IPS-15b (cell line): ENCODE measurements around the gene TRPM7.
"Not testable (repeated sequence)": the region's sequence is repeated elsewhere in the genome, so short reads cannot be mapped to it uniquely, and the experiment has no call there.

Experiments used
- H3K27me3 ChIP-seq: one replicate; pipeline ENCODE4 v1.6.1; 2013; ENCODE audit warnings: low read length; ENCODE audit not compliant: control insufficient read depth, insufficient read depth
- H3K36me3 ChIP-seq: one replicate; pipeline ENCODE4 v1.6.1; 2013; ENCODE audit warnings: low read length; ENCODE audit not compliant: control insufficient read depth, insufficient read depth
- H3K4me1 ChIP-seq: one replicate; pipeline ENCODE4 v1.6.1; 2013; ENCODE audit warnings: mild to moderate bottlenecking, low read length; ENCODE audit not compliant: control insufficient read depth, insufficient read depth
- H3K4me3 ChIP-seq: one replicate; pipeline ENCODE4 v1.5.1; 2013; ENCODE audit warnings: low read depth, low read length
- H3K9ac ChIP-seq: one replicate; pipeline ENCODE4 v1.6.1; 2013; ENCODE audit warnings: low read depth, mild to moderate bottlenecking, low read length
- H3K9me3 ChIP-seq: one replicate; pipeline ENCODE4 v1.6.1; 2013; ENCODE audit warnings: mild to moderate bottlenecking, low read length; ENCODE audit not compliant: control insufficient read depth, insufficient read depth

TRPM7 gene

DNA sequence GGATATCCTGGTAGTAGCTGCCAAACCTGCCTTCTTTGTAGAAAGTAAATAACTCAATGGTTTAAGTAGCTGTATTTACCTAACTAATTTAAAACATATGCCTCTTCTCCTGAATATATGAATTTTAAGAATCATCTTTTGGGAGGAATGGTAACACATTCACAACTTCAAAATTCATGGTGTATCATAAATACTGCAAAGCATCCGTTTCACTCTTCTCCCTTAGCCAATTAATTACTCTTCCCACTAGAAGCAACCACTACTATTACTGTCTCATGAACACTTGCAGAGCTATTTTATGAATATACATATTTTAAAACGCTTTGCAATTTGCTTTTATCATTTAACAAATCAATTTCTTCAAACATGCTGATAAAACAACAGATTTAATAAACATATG is 81.1 kb downstream of the TRPM7 start:
- H3K4me1 ChIP-seq = no peaks in the 10 kb centered on the region
- no peaks in the 10 kb centered on the region for H3K36me3 ChIP-seq
- no peaks in the 10 kb centered on the region for H3K27me3 ChIP-seq
- no peak overlapping the region for H3K4me3 ChIP-seq
- H3K9ac ChIP-seq = no peak overlapping the region
- H3K9me3 ChIP-seq = no peaks in the 10 kb centered on the region

DNA sequence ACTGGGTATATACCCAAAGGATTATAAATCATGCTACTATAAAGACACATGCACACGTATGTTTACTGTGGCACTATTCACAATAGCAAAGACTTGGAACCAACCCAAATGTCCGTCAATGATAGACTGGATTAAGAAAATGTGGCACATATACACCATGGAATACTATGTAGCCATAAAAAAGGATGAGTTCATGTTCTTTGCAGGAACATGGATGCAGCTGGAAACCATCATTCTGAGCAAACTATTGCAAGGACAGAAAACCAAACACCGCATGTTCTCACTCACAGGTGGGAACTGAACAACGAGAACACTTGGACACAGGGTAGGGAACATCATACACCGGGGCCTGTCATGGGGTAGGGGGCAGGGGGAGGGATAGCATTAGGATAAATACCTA is 84.6 kb downstream of the TRPM7 start:
- not testable (repeated sequence) for H3K9ac ChIP-seq, H3K4me3 ChIP-seq, H3K27me3 ChIP-seq, H3K9me3 ChIP-seq, H3K4me1 ChIP-seq, H3K36me3 ChIP-seq

GRCh38 chr15:50594311-50594710 is 92.3 kb downstream of the TRPM7 start:
- H3K4me3 ChIP-seq = no peak overlapping the region
- H3K36me3 ChIP-seq = peaks cover 14% of the 10 kb centered on the region
- no peaks in the 10 kb centered on the region for H3K27me3 ChIP-seq
- no peak overlapping the region for H3K9ac ChIP-seq
- no peaks in the 10 kb centered on the region for H3K4me1 ChIP-seq
- H3K9me3 ChIP-seq = no peaks in the 10 kb centered on the region

DNA sequence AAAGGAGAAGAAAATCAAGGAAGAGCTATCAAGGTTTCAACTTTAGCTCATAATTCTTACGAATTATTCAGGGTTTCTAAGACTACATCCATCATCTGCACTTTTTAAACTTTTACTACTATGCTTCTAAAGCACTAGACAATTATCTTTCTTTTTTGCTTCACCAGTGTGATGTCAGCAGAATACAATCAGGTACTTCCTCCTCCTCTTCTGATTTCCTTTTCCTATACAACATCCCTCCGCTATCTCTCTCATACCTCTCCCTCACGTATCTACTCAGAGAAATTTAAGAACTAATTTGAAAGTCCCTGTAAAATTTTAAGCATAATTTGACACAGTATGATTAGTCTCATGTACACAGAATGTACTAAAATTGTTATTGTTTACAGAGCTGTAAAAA is 92.8 kb downstream of the TRPM7 start:
- no peak overlapping the region for H3K9ac ChIP-seq
- no peaks in the 10 kb centered on the region for H3K9me3 ChIP-seq
- H3K4me1 ChIP-seq = no peaks in the 10 kb centered on the region
- H3K27me3 ChIP-seq = no peaks in the 10 kb centered on the region
- no peak overlapping the region for H3K4me3 ChIP-seq
- H3K36me3 ChIP-seq = peaks cover 14% of the 10 kb centered on the region

- no peaks in the 10 kb centered on the region for H3K27me3 ChIP-seq
- no peaks in the 10 kb centered on the region for H3K9me3 ChIP-seq
- no peaks in the 10 kb centered on the region for H3K4me1 ChIP-seq
- H3K36me3 ChIP-seq = peaks cover 14% of the 10 kb centered on the region
- H3K9ac ChIP-seq = no peak overlapping the region
- H3K4me3 ChIP-seq = no peak overlapping the region
Observed at GRCh38 chr15:50590288-50590687, 96.3 kb downstream of the TRPM7 start.

DNA sequence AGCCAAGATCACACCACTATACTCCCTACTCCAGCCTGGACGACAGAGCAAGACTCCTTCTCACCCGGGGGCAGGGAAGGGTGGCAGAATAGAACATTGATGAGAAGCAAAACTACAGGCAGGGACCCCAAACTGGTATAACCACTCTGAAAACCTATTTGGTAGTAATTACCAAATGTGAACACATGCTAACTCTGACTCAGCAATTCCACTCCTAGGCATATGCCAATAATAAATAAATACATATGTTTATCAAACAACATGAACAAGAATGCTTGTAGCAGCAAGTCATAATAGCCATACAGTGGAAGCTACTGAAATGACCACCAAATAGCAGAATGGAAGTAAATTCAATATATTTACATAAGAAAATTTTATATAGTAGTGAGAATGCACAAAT is 109.1 kb downstream of the TRPM7 start:
- Histone ChIP-seq H3K36me3 (peaks cover 5% of the 10 kb centered on the region), H3K9ac (no peak overlapping the region), H3K9me3 (no peaks in the 10 kb centered on the region), H3K4me3 (no peak overlapping the region), H3K4me1 (no peaks in the 10 kb centered on the region), H3K27me3 (no peaks in the 10 kb centered on the region)

DNA sequence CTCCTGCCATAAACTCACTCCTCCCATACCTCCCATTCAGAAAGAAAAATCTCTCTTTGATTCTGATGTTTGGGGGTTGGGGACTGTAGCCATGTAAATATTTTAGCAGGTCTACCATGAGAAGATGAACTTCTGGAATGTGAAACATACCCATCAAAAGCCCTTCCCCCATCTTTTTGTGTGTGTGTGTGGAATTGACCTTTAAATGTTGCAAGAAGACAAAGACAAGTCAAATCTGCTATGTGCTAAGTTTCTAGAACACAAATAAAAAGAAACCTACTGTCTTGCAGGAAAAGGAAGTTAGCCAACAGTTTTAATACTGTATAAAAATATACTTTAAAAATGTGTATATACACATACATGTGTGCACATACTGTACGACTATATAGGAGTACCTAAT is 110.4 kb downstream of the TRPM7 start:
- Histone ChIP-seq H3K4me3 (no peak overlapping the region), H3K9ac (no peak overlapping the region), H3K9me3 (no peaks in the 10 kb centered on the region), H3K27me3 (no peaks in the 10 kb centered on the region), H3K36me3 (peaks cover 5% of the 10 kb centered on the region), H3K4me1 (no peaks in the 10 kb centered on the region)

DNA sequence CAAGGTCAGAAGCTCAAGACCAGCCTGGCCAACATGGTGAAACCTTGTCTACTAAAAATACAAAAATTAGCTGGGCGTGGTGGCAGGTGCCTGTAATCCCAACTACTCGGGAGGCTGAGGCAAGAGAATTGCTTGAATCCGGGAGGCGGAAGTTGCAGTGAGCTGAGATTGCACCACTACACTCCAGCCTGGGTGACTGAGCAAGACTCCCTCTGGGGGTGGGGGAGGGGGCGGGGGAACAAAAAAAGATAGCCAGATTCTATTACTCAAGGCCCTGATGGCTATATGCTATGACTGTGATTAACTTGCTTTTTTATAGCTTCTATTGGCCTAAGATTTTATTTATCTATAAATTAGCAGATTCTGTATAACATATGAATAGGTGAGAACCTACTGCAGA is 112.8 kb downstream of the TRPM7 start:
- H3K9ac ChIP-seq, H3K4me3 ChIP-seq, H3K27me3 ChIP-seq, H3K36me3 ChIP-seq, H3K9me3 ChIP-seq, H3K4me1 ChIP-seq: not testable (repeated sequence)

- H3K27me3 ChIP-seq = no peaks in the 10 kb centered on the region
- peaks cover 2% of the 10 kb centered on the region for H3K36me3 ChIP-seq
- no peaks in the 10 kb centered on the region for H3K4me1 ChIP-seq
- H3K9ac ChIP-seq = no peak overlapping the region
- no peak overlapping the region for H3K4me3 ChIP-seq
- H3K9me3 ChIP-seq = no peaks in the 10 kb centered on the region
Observed at GRCh38 chr15:50563756-50564155, 122.8 kb downstream of the TRPM7 start.

GRCh38 chr15:50562735-50563640 is 123.6 kb downstream of the TRPM7 start:
- no peaks in the 10 kb centered on the region for H3K27me3 ChIP-seq
- H3K9me3 ChIP-seq = no peaks in the 10 kb centered on the region
- H3K4me3 ChIP-seq = no peak overlapping the region
- no peak overlapping the region for H3K9ac ChIP-seq
- peaks cover 2% of the 10 kb centered on the region for H3K36me3 ChIP-seq
- H3K4me1 ChIP-seq = no peaks in the 10 kb centered on the region

DNA sequence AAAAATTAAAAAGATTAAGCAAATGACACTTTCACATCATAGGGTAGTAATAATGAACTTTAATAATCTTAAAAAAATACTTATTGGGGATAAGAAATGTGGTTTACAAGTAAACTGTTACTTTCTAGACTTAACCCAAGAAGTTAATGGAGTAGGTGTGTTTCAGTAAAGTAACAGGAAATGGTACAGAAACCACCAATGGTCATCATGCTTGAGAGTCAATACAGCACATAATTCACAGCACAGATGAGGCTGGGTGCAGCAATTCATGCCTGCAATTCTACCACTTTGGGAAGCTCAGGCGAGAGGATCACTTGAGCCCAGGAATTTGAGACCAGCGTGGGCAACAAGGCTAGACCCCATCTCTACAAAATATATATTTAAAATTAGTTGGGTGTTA is 128.6 kb downstream of the TRPM7 start:
- H3K4me3 ChIP-seq = no peak overlapping the region
- no peaks in the 10 kb centered on the region for H3K9me3 ChIP-seq
- H3K9ac ChIP-seq = no peak overlapping the region

GRCh38 chr15:50556642-50557371 is 129.8 kb downstream of the TRPM7 start:
- no peaks in the 10 kb centered on the region for H3K27me3 ChIP-seq
- no peaks in the 10 kb centered on the region for H3K9me3 ChIP-seq
- no peaks in the 10 kb centered on the region for H3K36me3 ChIP-seq
- H3K4me3 ChIP-seq = no peak overlapping the region
- H3K4me1 ChIP-seq = no peaks in the 10 kb centered on the region
- H3K9ac ChIP-seq = no peak overlapping the region

More for the DNA sequence above, 128.6 kb downstream of the TRPM7 start:
- Histone ChIP-seq H3K27me3 (no peaks in the 10 kb centered on the region), H3K36me3 (peaks cover 2% of the 10 kb centered on the region), H3K4me1 (no peaks in the 10 kb centered on the region)
